GM23248 (cell line): ENCODE measurements around the gene RGMA. TPM values are rescaled to one million over a fixed set of nuclear protein-coding genes. Genes with fewer than 3 reads are reported as not detected.
"Not testable (repeated sequence)": the region's sequence is repeated elsewhere in the genome, so short reads cannot be mapped to it uniquely, and the experiment has no call there.

Experiments
- DNase-seq: peaks from one replicate; pipeline ENCODE4 v3.0.0-alpha.2; 2015
- H2AFZ ChIP-seq: fragments of 200-600 bp; sonication (generic); 2 replicates; pipeline ENCODE4 v1.6.1; 2016; ENCODE audit warnings: antibody characterized with exemption
- H3F3A ChIP-seq: fragments of 200-600 bp; sonication (generic); 2 replicates; pipeline ENCODE4 v1.6.1; 2016; ENCODE audit warnings: mild to moderate bottlenecking, antibody characterized with exemption, mixed run types; ENCODE audit not compliant: insufficient read depth
- H3K27ac ChIP-seq: fragments of 200-600 bp; sonication (generic); 2 replicates; pipeline ENCODE4 v1.5.1; 2016; ENCODE audit warnings: mild to moderate bottlenecking
- H3K27me3 ChIP-seq: fragments of 200-600 bp; sonication (generic); replicated peaks from 2 replicates; pipeline ENCODE4 v1.6.1; 2016; ENCODE audit warnings: mild to moderate bottlenecking; ENCODE audit not compliant: insufficient read depth
- H3K36me3 ChIP-seq: fragments of 200-600 bp; sonication (generic); 2 replicates; pipeline ENCODE4 v1.6.1; 2016; ENCODE audit warnings: low read depth, mild to moderate bottlenecking
- H3K4me1 ChIP-seq: fragments of 200-600 bp; sonication (generic); 2 replicates; pipeline ENCODE4 v1.6.1; 2016; ENCODE audit warnings: mild to moderate bottlenecking; ENCODE audit not compliant: insufficient read depth
- H3K4me2 ChIP-seq: fragments of 200-600 bp; sonication (generic); one replicate; pipeline ENCODE4 v1.6.1; 2016; ENCODE audit warnings: mild to moderate bottlenecking; ENCODE audit not compliant: unreplicated experiment
- H3K4me3 ChIP-seq: fragments of 200-600 bp; sonication (generic); 2 replicates; pipeline ENCODE4 v1.5.1; 2016; ENCODE audit warnings: mild to moderate bottlenecking
- H3K79me2 ChIP-seq: fragments of 200-600 bp; sonication (generic); 2 replicates; pipeline ENCODE4 v1.6.1; 2016; ENCODE audit warnings: mild to moderate bottlenecking; ENCODE audit not compliant: insufficient read depth
- H3K9ac ChIP-seq: fragments of 200-600 bp; sonication (generic); 2 replicates; pipeline ENCODE4 v1.6.1; 2016; ENCODE audit warnings: mild to moderate bottlenecking
- H3K9me2 ChIP-seq: fragments of 200-600 bp; sonication (generic); 2 replicates; pipeline ENCODE4 v1.6.1; 2016; ENCODE audit warnings: mixed run types, mild to moderate bottlenecking, moderate library complexity; ENCODE audit not compliant: insufficient read depth
- H3K9me3 ChIP-seq: fragments of 200-600 bp; sonication (generic); one replicate; pipeline ENCODE4 v1.6.1; 2017; ENCODE audit warnings: low read depth
- H4K20me1 ChIP-seq: fragments of 200-600 bp; sonication (generic); 2 replicates; pipeline ENCODE4 v1.6.0; 2016; ENCODE audit not compliant: insufficient read depth
- EZH2 ChIP-seq: fragments of 200-600 bp; sonication (generic); IDR thresholded peaks from 2 replicates; pipeline ENCODE4 v1.6.1; 2018; ENCODE audit warnings: antibody characterized with exemption, mild to moderate bottlenecking; ENCODE audit not compliant: insufficient read depth, poor library complexity, severe bottlenecking
- EZH2phosphoT487 ChIP-seq: fragments of 200-600 bp; sonication (generic); IDR thresholded peaks from 2 replicates; pipeline ENCODE4 v1.6.1; 2018; ENCODE audit warnings: antibody characterized with exemption, moderate library complexity, mild to moderate bottlenecking, low read depth; ENCODE audit not compliant: insufficient read depth
- WGBS, 2 experiments: methylation state at CpG; one replicate each; pipeline ENCODE4 v1.1.6; 2015 to 2017; ENCODE audit warnings: low lambda C conversion rate in 2 of 2, low coverage in 1 of 2; ENCODE audit errors: missing lambda C conversion rate in 2 of 2; 5-methylcytosine and 5-hydroxymethylcytosine counted together
- in situ Hi-C: fragments of 300-500 bp; cut with MboI; formaldehyde crosslinking; loops from 2 replicates; pipeline ENCODE4 v1.15.0; 2020
- polyA plus RNA-seq: library from polyadenylated mRNA; unstranded; fragments of >200 nt; fragmentation: Nextera tagmentation; extraction: Ambion mirVana; gene quantifications from 2 replicates; pipeline ENCODE4 v1.2.1, GENCODE V29; 2016
- total RNA-seq: library from RNA; depleted of rRNA; stranded (reverse); fragments of >200 nt; shearing (Covaris generic); gene quantifications from 2 replicates; pipeline ENCODE4 v1.2.3, GENCODE V29; 2014

The RGMA gene
- total and polyA plus RNA-seq, 2 experiments from 2014 or later = 0.76 to 0.84 TPM

DNA sequence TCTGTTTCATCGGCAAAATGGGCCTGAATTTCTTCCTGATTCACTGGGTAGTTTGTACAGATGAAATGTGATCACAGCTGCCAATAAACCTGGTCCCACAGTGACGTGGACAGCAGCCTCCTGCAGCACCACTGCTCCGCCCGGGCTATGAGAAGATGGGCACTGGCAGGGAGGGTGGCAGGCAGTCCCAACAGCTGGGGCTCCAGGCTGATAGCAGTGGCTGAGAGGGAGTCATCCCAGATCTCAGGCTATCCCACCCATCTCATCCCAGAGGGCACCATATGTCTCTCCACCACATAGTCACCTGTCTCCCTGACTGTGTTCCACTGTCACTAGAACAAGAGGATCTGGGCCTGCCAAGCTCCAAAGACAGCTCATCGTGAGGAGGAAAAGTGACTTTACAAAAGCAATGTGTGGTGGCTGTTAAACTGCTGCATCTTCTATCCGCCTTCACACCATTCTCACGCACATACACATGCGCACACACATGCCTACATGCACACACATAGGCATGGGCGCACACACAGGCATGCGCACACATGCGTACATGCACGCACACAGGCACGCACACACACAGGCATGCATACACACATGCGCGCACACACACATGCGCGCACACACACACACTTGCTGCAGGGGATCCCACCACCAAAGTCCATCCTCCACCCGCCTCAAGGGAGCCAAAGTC lies 46.2 kb downstream of the RGMA start:
- Histone ChIP-seq H3F3A (no peaks in the 10 kb centered on the region), H3K4me3 (no peak overlapping the region), H3K4me2 (no peak overlapping the region), H3K9ac (no peak overlapping the region), H3K9me2 (no peaks in the 10 kb centered on the region), H4K20me1 (no peaks in the 10 kb centered on the region), H2AFZ (no peak overlapping the region), H3K9me3 (no peaks in the 10 kb centered on the region), H3K79me2 (no peaks in the 10 kb centered on the region), H3K27ac (no peak overlapping the region), H3K4me1 (no peaks in the 10 kb centered on the region), H3K36me3 (no peaks in the 10 kb centered on the region), H3K27me3 (no peaks in the 10 kb centered on the region)
- TF ChIP-seq EZH2 (no peak), EZH2phosphoT487 (no peak)
- in situ Hi-C loops = loop anchor here (25.0 kb wide), 1 partner anchor 944 kb away; no protein-coding TSS in a partner anchor
- 72 to 80% methylated on average over 18 of the region's 18 CpGs for WGBS, 2 experiments
- DNase-seq = no peak

DNA sequence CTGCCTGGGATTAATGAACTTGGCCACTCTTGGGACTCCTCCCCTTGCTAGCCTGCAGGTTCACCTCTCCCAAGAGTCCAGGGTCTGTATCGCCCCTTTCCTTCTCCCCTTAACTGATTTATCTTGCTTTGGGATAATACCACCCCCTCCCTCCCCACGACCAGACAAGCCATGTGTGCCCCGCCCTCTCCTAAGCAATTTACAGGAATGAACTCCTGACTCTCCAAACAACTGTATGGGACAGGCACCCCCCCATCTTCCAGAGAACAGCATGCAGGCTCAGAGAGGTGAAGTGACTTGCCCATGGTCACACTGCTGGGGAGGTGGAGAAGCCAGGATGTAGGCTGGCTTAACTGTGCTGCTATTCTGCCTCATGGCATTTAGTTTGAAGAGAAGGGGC lies 46.8 kb downstream of the RGMA start:
- H3K27ac ChIP-seq = no peak overlapping the region
- 38 to 48% methylated on average over 3 of the region's 3 CpGs for WGBS, 2 experiments
- no peaks in the 10 kb centered on the region for H3K79me2 ChIP-seq
- TF ChIP-seq EZH2phosphoT487 (no peak), EZH2 (no peak)
- H3K4me3 ChIP-seq = no peak overlapping the region
- H2AFZ ChIP-seq = no peak overlapping the region
- in situ Hi-C loops = loop anchor here (25.0 kb wide), 1 partner anchor 945 kb away; no protein-coding TSS in a partner anchor
- no peaks in the 10 kb centered on the region for H3K27me3 ChIP-seq
- DNase-seq = no peak
- no peaks in the 10 kb centered on the region for H3K9me3 ChIP-seq
- no peaks in the 10 kb centered on the region for H3F3A ChIP-seq
- H3K9ac ChIP-seq = no peak overlapping the region
- H3K4me1 ChIP-seq = no peaks in the 10 kb centered on the region
- no peaks in the 10 kb centered on the region for H3K9me2 ChIP-seq
- no peaks in the 10 kb centered on the region for H4K20me1 ChIP-seq
- H3K36me3 ChIP-seq = no peaks in the 10 kb centered on the region
- H3K4me2 ChIP-seq = no peak overlapping the region

DNA sequence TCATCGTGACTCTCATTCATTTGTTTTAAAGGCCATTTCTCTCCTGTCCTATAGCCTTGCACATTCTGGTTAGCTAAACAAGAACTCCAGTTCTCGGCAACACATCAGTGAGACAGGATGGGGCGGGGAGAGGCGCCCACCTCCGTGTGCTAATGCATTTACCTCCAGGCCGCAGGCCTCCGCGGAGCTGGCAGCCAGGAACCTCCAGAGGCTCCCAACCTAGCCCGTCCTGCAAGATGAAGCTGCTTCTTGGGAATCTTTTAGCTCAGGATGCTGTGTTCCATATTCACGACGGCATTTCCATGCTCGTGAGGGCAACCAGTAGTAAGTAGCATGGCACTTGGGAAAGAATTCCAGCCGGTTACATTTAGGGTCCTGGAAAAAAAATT lies 47.9 kb downstream of the RGMA start:
- TF ChIP-seq EZH2phosphoT487 = no peak
- no peak for TF ChIP-seq EZH2
- Histone ChIP-seq H3K4me1 (no peaks in the 10 kb centered on the region), H3K9me2 (no peaks in the 10 kb centered on the region), H3K79me2 (no peaks in the 10 kb centered on the region), H3F3A (no peaks in the 10 kb centered on the region), H3K27ac (no peak overlapping the region), H4K20me1 (no peaks in the 10 kb centered on the region), H3K27me3 (no peaks in the 10 kb centered on the region), H3K9me3 (no peaks in the 10 kb centered on the region), H3K9ac (no peak overlapping the region), H3K4me3 (no peak overlapping the region), H3K4me2 (no peak overlapping the region), H2AFZ (no peak overlapping the region), H3K36me3 (no peaks in the 10 kb centered on the region)
- WGBS, 2 experiments = 81 to 82% methylated on average over 13 of the region's 13 CpGs
- in situ Hi-C loops = loop anchor here (25.0 kb wide), 1 partner anchor 946 kb away; no protein-coding TSS in a partner anchor
- no peak for DNase-seq

DNA sequence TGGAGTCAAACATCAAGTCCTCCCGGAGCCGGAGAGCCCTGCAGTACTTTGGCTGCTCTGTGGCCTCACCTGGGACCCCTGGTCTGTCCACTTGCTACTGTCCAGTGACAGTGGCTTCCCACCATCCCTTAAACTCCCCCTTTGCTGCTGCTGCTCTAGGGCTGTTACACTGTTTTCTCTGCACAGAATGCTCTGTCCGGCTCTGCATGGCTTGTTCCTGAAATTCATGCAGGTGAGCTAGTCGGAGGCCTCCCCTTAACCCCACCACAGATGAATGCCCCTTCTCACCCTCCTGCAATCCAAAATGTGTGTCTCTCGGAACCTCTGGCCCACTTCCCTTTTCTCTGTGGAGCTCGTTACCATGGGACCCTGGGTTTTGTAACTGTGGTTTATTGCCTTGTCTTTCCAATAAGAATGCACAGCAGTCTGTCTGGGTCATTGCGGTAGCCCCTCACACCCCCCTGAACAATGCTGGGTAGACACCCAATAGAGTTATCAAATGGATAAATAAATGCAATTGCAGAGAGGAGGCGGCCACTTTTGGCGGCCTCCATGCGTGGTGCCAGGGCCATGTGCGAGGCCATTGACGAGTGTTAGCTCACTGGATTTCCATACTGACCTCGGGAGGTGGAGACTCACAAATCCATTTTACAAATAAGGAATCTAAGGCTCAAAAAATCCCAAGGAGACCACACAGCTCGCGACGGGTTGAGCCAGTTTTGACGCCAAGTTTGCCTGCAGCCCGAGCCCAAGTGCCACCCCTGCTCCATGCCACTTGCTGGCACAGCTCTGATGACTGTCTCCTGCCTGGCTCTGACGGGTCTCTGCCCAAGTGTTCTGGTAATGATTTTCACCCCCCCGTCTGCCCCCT lies 48.5 kb downstream of the RGMA start:
- H3K36me3 ChIP-seq = no peaks in the 10 kb centered on the region
- DNase-seq = no peak
- H3K4me3 ChIP-seq = no peak overlapping the region
- no peaks in the 10 kb centered on the region for H3K79me2 ChIP-seq
- H2AFZ ChIP-seq = no peak overlapping the region
- H3K27me3 ChIP-seq = no peaks in the 10 kb centered on the region
- in situ Hi-C loops = loop anchor here (25.0 kb wide), 1 partner anchor 947 kb away; no protein-coding TSS in a partner anchor
- no peak overlapping the region for H3K4me2 ChIP-seq
- no peak for TF ChIP-seq EZH2phosphoT487
- TF ChIP-seq EZH2 = no peak
- no peaks in the 10 kb centered on the region for H3K4me1 ChIP-seq
- no peaks in the 10 kb centered on the region for H3K9me3 ChIP-seq
- 80 to 82% methylated on average over 17 to 20 of the region's 20 CpGs for WGBS, 2 experiments
- no peaks in the 10 kb centered on the region for H4K20me1 ChIP-seq
- no peaks in the 10 kb centered on the region for H3F3A ChIP-seq
- H3K9me2 ChIP-seq = no peaks in the 10 kb centered on the region
- H3K9ac ChIP-seq = no peak overlapping the region
- H3K27ac ChIP-seq = no peak overlapping the region

DNA sequence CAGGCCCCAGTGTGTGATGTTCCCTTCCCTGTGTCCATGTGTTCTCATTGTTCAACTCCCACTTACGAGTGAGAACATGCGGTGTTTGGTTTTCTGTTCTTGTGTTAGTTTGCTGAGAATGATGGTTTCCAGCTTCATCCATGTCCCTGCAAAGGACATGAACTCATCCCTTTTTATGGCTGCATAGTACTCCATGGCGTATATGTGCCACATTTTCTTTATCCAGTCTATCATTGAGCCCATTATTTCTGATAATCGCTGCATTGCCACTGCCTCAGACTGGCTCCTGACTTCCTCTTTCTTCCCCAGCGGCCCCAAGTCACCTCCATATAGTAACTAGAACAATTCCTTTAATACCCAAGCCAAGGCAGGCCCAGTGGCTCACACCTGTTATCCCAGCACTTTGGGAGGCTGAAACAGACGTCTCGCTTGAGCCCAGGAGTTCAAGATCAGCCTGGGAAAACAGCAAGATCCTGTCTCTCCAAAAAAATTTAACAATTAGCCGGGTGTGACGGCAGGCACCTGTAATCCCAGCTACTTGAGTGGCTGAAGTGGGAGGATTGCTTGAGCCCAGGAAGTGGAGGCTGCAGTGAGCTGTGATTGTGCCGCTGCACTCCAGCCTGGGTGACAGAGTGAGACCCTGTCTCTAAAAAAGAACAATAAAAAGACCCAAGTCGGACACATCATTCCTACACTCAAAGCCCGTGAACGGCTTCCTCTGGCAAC lies 49.3 kb downstream of the RGMA start:
- not testable (repeated sequence) for H3K4me1 ChIP-seq, H3K9ac ChIP-seq, H2AFZ ChIP-seq, H3K27ac ChIP-seq, DNase-seq, H4K20me1 ChIP-seq, H3K4me2 ChIP-seq, H3K9me2 ChIP-seq, H3K27me3 ChIP-seq, H3K4me3 ChIP-seq, H3K9me3 ChIP-seq, H3F3A ChIP-seq, H3K79me2 ChIP-seq, H3K36me3 ChIP-seq
- in situ Hi-C loops = loop anchor here (10.0 to 25.0 kb wide), 2 partner anchors 948 to 1065 kb away; no protein-coding TSS in a partner anchor
- WGBS, 2 experiments = 84 to 86% methylated on average over 13 of the region's 13 CpGs
